MM.1S (cell line): ENCODE measurements around the gene GPI.

Experiments used
- EZH2 ChIP-seq: fragments of 300-600 bp; sonication (generic); optimal IDR thresholded peaks from 2 replicates; pipeline ENCODE3; 2017; ENCODE audit warnings: low read depth, mild to moderate bottlenecking, antibody characterized with exemption, low read length, mixed read lengths
- EZH2phosphoT487 ChIP-seq: fragments of 300-600 bp; sonication (generic); IDR thresholded peaks from 2 replicates; pipeline ENCODE4 v1.6.1; 2018; ENCODE audit warnings: antibody characterized with exemption, low read length
- TF ChIP-seq, protein P1 (sequence below): fragments of 300-600 bp; sonication (generic); IDR thresholded peaks from 2 replicates; pipeline ENCODE4 v1.5.1; 2016; ENCODE audit warnings: antibody characterized with exemption, low read length, mixed read lengths

GRCh38 chr19:34323433-34324204, 41.4 kb upstream of the GPI start:
- TF ChIP-seq EZH2phosphoT487, result no peak
- TF ChIP-seq, protein P1, sequence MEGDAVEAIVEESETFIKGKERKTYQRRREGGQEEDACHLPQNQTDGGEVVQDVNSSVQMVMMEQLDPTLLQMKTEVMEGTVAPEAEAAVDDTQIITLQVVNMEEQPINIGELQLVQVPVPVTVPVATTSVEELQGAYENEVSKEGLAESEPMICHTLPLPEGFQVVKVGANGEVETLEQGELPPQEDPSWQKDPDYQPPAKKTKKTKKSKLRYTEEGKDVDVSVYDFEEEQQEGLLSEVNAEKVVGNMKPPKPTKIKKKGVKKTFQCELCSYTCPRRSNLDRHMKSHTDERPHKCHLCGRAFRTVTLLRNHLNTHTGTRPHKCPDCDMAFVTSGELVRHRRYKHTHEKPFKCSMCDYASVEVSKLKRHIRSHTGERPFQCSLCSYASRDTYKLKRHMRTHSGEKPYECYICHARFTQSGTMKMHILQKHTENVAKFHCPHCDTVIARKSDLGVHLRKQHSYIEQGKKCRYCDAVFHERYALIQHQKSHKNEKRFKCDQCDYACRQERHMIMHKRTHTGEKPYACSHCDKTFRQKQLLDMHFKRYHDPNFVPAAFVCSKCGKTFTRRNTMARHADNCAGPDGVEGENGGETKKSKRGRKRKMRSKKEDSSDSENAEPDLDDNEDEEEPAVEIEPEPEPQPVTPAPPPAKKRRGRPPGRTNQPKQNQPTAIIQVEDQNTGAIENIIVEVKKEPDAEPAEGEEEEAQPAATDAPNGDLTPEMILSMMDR, result no peak
- TF ChIP-seq EZH2, result no peak
